ENCODE measurements around the gene AQP1. TPM values are rescaled to one million over a fixed set of nuclear protein-coding genes. Genes with fewer than 3 reads are reported as not detected.

The AQP1 gene
- polyA plus RNA-seq, 1 donor (not counting 4 experiments of a cell fraction or from before 2014, with no cell fraction given), result 0.07 TPM

- TF ChIP-seq CTCF (optimal IDR thresholded peaks at IDR 0.05 in 1 of 3, IDR thresholded peaks at IDR 0.05 in 1 of 3, conservative IDR thresholded peaks at IDR 0.05 in 1 of 3; ENCODE audit: extremely low read depth in 1 of 3, insufficient read depth in 2 of 3, low read length in 3 of 3) (no peak), EZH2 (IDR thresholded peaks at IDR 0.05; ENCODE audit: low read length) (no peak)
- Histone ChIP-seq H3K36me3 (ENCODE audit: control insufficient read depth in 2 of 2, extremely low read depth in 1 of 2, insufficient read depth in 2 of 2, low read length in 2 of 2) (no peaks in the 10 kb centered on the region), H4K20me1 (ENCODE audit: control insufficient read depth, extremely low read depth, insufficient read depth, low read length) (no peaks in the 10 kb centered on the region), H3K9ac (ENCODE audit: control insufficient read depth, extremely low read depth, insufficient read depth, low read length) (no peak overlapping the region), H3K4me2 (ENCODE audit: control insufficient read depth, extremely low read depth, insufficient read depth, low read depth, low read length) (no peak overlapping the region), H3K79me2 (ENCODE audit: control insufficient read depth, insufficient read depth, low read length) (no peaks in the 10 kb centered on the region), H2AFZ (ENCODE audit: control insufficient read depth, low read length) (no peak overlapping the region), H3K4me3 (ENCODE audit: control insufficient read depth in 2 of 3, extremely low read depth in 1 of 3, insufficient read depth in 2 of 3, low read depth in 1 of 3, low read length in 3 of 3) (no peak overlapping the region), H3K27ac (ENCODE audit: control insufficient read depth, insufficient read depth, low read length) (no peak overlapping the region), H3K9me1 (ENCODE audit: control insufficient read depth, extremely low read depth, insufficient read depth, low read length) (no peaks in the 10 kb centered on the region), H3K9me3 (ENCODE audit: control insufficient read depth, low read depth, low read length) (no peaks in the 10 kb centered on the region), H3K4me1 (ENCODE audit: control insufficient read depth, extremely low read depth, insufficient read depth, low read length) (no peaks in the 10 kb centered on the region), H3K27me3 (ENCODE audit: control insufficient read depth, extremely low read depth, insufficient read depth, low read length) (peaks cover 9% of the 10 kb centered on the region)
- DNase-seq (ENCODE audit: low read depth, low spot score) (no peak), FAIRE-seq (no peak)
- dilution Hi-C loops (cut with MboI; ENCODE audit: extremely low pct_ligation_motif_present, low sequenced_read_pairs), result no loop called here
Observed at GRCh38 chr7:30899066-30899465, 12.6 kb upstream of the AQP1 start.

GRCh38 chr7:30899630-30900029 is 12.0 kb upstream of the AQP1 start:
- Histone ChIP-seq H3K4me2 (ENCODE audit: control insufficient read depth, extremely low read depth, insufficient read depth, low read depth, low read length) (no peak overlapping the region), H3K79me2 (ENCODE audit: control insufficient read depth, insufficient read depth, low read length) (no peaks in the 10 kb centered on the region), H3K36me3 (ENCODE audit: control insufficient read depth in 2 of 2, extremely low read depth in 1 of 2, insufficient read depth in 2 of 2, low read length in 2 of 2) (no peaks in the 10 kb centered on the region), H4K20me1 (ENCODE audit: control insufficient read depth, extremely low read depth, insufficient read depth, low read length) (no peaks in the 10 kb centered on the region), H3K27ac (ENCODE audit: control insufficient read depth, insufficient read depth, low read length) (no peak overlapping the region), H2AFZ (ENCODE audit: control insufficient read depth, low read length) (no peak overlapping the region), H3K9me3 (ENCODE audit: control insufficient read depth, low read depth, low read length) (no peaks in the 10 kb centered on the region), H3K4me1 (ENCODE audit: control insufficient read depth, extremely low read depth, insufficient read depth, low read length) (no peaks in the 10 kb centered on the region), H3K4me3 (ENCODE audit: control insufficient read depth in 2 of 3, extremely low read depth in 1 of 3, insufficient read depth in 2 of 3, low read depth in 1 of 3, low read length in 3 of 3) (no peak overlapping the region), H3K9me1 (ENCODE audit: control insufficient read depth, extremely low read depth, insufficient read depth, low read length) (no peaks in the 10 kb centered on the region), H3K9ac (ENCODE audit: control insufficient read depth, extremely low read depth, insufficient read depth, low read length) (no peak overlapping the region), H3K27me3 (ENCODE audit: control insufficient read depth, extremely low read depth, insufficient read depth, low read length) (peaks cover 9% of the 10 kb centered on the region)
- FAIRE-seq (no peak), DNase-seq (ENCODE audit: low read depth, low spot score) (no peak)
- TF ChIP-seq EZH2 (IDR thresholded peaks at IDR 0.05; ENCODE audit: low read length), result no peak
- no peak for TF ChIP-seq CTCF (optimal IDR thresholded peaks at IDR 0.05 in 1 of 3, IDR thresholded peaks at IDR 0.05 in 1 of 3, conservative IDR thresholded peaks at IDR 0.05 in 1 of 3; ENCODE audit: extremely low read depth in 1 of 3, insufficient read depth in 2 of 3, low read length in 3 of 3)
- dilution Hi-C loops (cut with MboI; ENCODE audit: extremely low pct_ligation_motif_present, low sequenced_read_pairs), result no loop called here
